ENCODE data around the gene SPATA31C1. TPM values are rescaled to one million over a fixed set of nuclear protein-coding genes. Genes with fewer than 3 reads are reported as not detected.

Gene SPATA31C1
- total RNA-seq, 1 donor: not detected

GRCh38 chr9:87883990-87884389 is 33.8 kb upstream of the SPATA31C1 start:
- Histone ChIP-seq H3K27ac (ENCODE audit: low read depth, low read length) (no peak overlapping the region), H4K20me1 (ENCODE audit: insufficient read depth, low read length) (no peaks in the 10 kb centered on the region), H3K9me3 (ENCODE audit: low read depth, low read length) (no peaks in the 10 kb centered on the region), H3K4me3 (ENCODE audit: insufficient read depth, low read length) (no peak overlapping the region), H3K36me3 (ENCODE audit: insufficient read depth, low read length) (no peaks in the 10 kb centered on the region), H2AFZ (ENCODE audit: low read length) (no peak overlapping the region), H3K4me1 (ENCODE audit: insufficient read depth, low read length) (peaks cover 7% of the 10 kb centered on the region), H3K27me3 (ENCODE audit: insufficient read depth, low read length) (no peaks in the 10 kb centered on the region), H3K79me2 (ENCODE audit: insufficient read depth, low read length) (no peaks in the 10 kb centered on the region), H3K4me2 (ENCODE audit: insufficient read depth, low read length) (no peak overlapping the region)
- DNase-seq (ENCODE audit: insufficient read length, low spot score, missing footprints): no peak
- TF ChIP-seq CTCF (IDR thresholded peaks at IDR 0.05; ENCODE audit: extremely low read depth, low read depth, low read length): peak; percentile 18

- no peaks in the 10 kb centered on the region for H4K20me1 ChIP-seq (ENCODE audit: insufficient read depth, low read length)
- no peak overlapping the region for H2AFZ ChIP-seq (ENCODE audit: low read length)
- H3K4me2 ChIP-seq (ENCODE audit: insufficient read depth, low read length): no peak overlapping the region
- H3K79me2 ChIP-seq (ENCODE audit: insufficient read depth, low read length): no peaks in the 10 kb centered on the region
- no peak for DNase-seq (ENCODE audit: insufficient read length, low spot score, missing footprints)
- TF ChIP-seq CTCF (IDR thresholded peaks at IDR 0.05; ENCODE audit: extremely low read depth, low read depth, low read length): no peak
- H3K27ac ChIP-seq (ENCODE audit: low read depth, low read length): no peak overlapping the region
- no peak overlapping the region for H3K4me3 ChIP-seq (ENCODE audit: insufficient read depth, low read length)
- no peaks in the 10 kb centered on the region for H3K9me3 ChIP-seq (ENCODE audit: low read depth, low read length)
- H3K36me3 ChIP-seq (ENCODE audit: insufficient read depth, low read length): no peaks in the 10 kb centered on the region
- peaks cover 4% of the 10 kb centered on the region for H3K4me1 ChIP-seq (ENCODE audit: insufficient read depth, low read length)
- no peaks in the 10 kb centered on the region for H3K27me3 ChIP-seq (ENCODE audit: insufficient read depth, low read length)
Observed at GRCh38 chr9:87884578-87885459, 32.9 kb upstream of the SPATA31C1 start.

- Histone ChIP-seq H2AFZ (ENCODE audit: low read length) (no peak overlapping the region), H3K27me3 (ENCODE audit: insufficient read depth, low read length) (no peaks in the 10 kb centered on the region), H3K9me3 (ENCODE audit: low read depth, low read length) (no peaks in the 10 kb centered on the region), H3K79me2 (ENCODE audit: insufficient read depth, low read length) (no peaks in the 10 kb centered on the region), H3K36me3 (ENCODE audit: insufficient read depth, low read length) (no peaks in the 10 kb centered on the region), H4K20me1 (ENCODE audit: insufficient read depth, low read length) (no peaks in the 10 kb centered on the region), H3K4me1 (ENCODE audit: insufficient read depth, low read length) (no peaks in the 10 kb centered on the region), H3K4me2 (ENCODE audit: insufficient read depth, low read length) (no peak overlapping the region), H3K27ac (ENCODE audit: low read depth, low read length) (no peak overlapping the region), H3K4me3 (ENCODE audit: insufficient read depth, low read length) (no peak overlapping the region)
- no peak for TF ChIP-seq CTCF (IDR thresholded peaks at IDR 0.05; ENCODE audit: extremely low read depth, low read depth, low read length)
- DNase-seq (ENCODE audit: insufficient read length, low spot score, missing footprints): no peak
Observed at GRCh38 chr9:87885484-87886189, 32.1 kb upstream of the SPATA31C1 start.

Measured in osteoblast (primary cell).